HG02588 (cell line): ENCODE data around the gene FAM83F.

Source experiments
- ATAC-seq: cut with Tn5 transposase; IDR thresholded peaks from one replicate; pipeline ENCODE4 v1.9.1; 2021; ENCODE audit warnings: mild to moderate bottlenecking, moderate library complexity; ENCODE audit not compliant: unreplicated experiment

The FAM83F gene

DNA sequence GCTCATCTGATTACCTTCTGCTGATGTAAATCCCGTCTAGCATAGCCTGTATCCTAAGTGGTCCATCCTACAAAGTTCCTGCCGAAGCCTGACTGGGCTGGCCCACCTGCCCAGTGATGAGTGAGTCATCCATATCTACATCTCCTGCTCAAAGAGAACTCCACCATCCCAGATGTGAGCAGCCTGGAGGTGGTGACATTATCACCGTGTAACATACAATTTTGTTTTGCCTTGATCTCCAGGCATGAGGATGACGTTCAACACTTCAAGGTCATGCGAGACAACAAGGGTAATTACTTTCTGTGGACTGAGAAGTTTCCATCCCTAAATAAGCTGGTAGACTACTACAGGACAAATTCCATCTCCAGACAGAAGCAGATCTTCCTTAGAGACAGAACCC lies 29.0 kb upstream of the FAM83F start:
- ATAC-seq: no peak

DNA sequence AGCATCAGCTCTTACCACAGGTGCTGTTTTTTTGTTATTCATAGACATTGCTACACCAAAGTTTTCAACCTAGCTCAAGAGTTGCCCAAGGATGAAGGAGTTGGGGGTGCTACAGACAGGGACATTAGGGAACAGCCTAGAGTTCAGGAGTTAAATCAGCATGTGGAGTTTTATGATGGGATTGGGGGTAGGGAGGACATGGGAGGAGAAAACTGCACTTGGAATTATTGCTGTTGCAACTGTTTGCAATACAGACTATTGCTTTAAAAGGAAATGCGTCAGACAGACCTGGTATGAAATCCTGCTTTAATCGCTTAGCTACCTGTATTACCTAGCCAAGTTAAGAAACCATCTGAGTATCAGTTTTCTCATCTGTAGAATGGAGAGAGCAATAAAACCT lies 28.3 kb upstream of the FAM83F start:
- ATAC-seq: no peak

DNA sequence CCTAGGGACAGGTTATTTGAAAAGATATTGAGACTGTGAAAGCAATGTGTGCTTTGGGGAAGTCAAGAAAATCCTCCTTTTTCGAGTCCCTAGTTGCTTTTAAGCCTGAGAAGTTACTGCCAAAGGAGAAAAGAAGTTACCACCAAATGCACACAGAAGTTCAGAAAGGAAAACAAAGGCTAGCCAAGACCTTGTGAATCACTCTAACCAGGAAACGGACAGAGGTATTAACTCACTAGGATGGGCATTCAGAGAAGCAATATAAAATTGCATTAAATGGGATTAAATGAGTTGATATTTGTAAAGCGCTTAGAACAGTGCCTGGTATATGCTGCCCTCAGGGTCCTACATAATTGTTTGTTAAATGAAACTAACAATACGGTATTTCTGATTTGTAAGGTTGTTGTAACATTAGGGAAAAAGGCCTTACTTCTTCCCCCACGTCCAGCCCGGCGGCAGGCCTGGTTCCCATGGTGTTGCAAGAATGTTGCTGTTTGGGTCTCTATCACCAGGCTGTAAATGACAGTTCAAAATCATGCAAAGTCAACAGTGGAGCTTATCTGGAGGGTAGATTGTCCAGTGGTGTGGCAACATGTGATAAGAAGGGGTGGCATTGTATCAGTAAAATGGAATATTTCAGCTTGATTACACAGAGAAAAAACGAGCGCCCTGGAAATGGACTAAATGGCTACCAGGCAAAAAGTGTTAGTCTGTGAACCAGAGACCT lies 27.5 kb upstream of the FAM83F start:
- no peak for ATAC-seq

DNA sequence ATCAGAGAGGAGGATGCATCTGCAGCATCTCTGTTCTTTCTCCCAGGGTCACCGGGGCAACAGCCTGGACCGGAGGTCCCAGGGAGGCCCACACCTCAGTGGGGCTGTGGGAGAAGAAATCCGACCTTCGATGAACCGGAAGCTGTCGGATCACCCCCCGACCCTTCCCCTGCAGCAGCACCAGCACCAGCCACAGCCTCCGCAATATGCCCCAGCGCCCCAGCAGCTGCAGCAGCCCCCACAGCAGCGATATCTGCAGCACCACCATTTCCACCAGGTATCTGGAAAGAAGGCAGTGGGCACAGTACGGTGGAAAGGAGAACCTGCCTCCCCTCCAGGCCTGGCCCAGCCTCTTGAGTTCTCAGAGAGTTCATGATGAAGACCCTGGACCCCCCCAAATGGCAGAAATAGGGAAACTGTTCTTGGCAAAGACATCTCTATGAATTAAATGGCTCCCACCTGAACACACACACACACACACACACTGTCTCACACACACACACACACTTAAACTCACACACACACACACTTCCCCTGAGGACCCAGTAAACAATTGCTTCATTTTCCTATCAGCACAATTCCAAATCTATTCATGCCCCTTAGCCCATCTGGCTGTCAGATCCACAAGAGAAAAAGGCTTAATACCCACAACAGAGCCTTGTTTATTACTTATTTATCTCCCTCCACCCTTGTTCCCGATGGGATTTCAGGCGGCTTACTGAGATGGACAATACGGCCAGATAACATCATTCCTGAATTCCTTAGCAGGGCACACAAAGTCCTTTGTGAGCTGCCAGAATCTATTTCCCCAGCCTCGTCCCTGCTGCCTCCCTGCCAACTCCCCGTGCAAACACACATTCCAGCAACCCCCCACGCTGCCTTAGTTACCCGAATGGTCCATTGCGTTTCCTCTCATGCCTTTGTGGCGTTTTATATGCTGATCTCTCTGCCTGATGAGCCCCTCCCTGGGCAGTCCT lies 26.5 kb upstream of the FAM83F start:
- no peak for ATAC-seq

- no peak for ATAC-seq
These were observed 24.0 kb upstream of the FAM83F start for GRCh38 chr22:39970742-39971141.

DNA sequence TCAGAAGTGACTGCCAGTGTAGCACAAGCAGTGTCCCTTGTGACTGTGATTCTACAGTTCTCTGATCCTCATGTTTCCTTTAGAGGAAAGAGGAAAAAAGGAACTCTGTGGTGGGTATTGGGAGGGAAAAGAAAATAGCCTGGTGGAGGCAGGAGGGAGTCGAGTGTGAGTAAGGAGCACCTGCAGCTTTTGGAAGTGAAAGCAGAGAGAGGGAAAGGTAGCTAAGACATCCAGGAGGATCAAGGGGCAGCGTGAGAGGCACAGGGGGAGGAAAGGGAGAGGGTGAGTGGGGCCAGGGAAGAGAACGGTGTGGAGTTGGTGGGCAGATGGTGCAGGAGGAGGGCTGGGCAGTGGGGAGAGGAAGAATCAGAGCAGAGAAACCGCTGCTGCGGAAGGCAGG lies 22.1 kb upstream of the FAM83F start:
- no peak for ATAC-seq

- no peak for ATAC-seq
These were observed 21.1 kb upstream of the FAM83F start for GRCh38 chr22:39973656-39974055.

- no peak for ATAC-seq
These were observed 20.7 kb upstream of the FAM83F start for GRCh38 chr22:39974065-39974464.

DNA sequence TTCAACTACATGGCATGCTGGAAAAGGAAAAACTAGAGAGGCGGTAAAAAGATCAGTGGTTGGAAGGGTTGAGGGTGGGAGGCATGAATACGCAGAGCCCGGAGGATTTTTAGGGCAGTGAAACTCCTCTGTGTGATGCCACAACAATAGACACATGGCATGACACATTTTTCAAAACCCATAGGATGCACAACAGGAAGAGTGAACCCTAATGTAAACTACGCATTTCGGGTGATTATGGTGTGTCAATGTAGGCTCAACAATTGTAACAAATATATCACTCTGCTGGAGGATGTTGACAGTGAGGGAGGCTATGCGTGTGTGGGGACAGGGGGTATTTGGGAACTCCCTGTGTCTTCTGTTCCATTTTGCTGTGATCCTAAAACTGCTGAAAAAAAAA lies 15.7 kb upstream of the FAM83F start:
- no peak for ATAC-seq

GRCh38 chr22:39979458-39979857 lies 15.3 kb upstream of the FAM83F start:
- no peak for ATAC-seq

GRCh38 chr22:39980596-39980995 lies 14.2 kb upstream of the FAM83F start:
- ATAC-seq: no peak

DNA sequence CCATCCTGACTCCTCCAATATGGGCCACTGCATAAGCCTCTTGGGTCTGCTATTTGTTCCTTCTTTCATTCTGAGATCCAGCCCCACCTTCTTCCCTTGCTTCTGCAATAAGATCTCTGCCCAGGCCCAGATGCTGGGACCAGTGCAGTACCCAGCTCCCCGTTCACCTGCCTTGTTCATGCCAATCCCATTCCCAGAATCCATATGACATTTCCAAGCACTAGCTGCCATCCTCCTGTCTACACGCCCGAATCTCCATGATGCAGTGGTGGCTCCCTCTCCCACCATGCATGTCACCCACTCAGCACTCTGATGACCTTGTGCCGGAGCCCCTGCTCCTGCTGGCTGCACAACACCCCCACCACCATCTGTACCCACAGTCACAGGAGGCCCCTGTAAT lies 11.4 kb upstream of the FAM83F start:
- ATAC-seq: no peak

DNA sequence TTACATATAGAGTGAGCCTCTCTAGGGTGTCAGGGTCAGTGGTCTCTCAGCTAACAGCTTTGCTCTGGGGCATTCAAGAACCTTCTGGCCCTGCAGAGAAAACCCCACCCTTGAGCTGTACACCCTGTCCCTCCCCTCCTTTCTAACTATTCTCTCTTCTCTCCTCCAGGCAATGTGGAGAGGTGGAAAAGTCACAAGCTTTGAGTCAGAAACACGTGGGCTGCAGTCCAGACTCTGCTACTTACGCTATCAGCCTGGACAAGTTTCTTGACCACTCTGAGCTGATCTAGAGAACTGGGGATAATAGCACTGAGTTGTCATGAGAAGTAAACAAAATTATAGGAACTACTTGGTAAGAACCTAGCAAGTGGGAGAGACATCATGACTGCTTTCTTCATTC lies 10.7 kb upstream of the FAM83F start:
- ATAC-seq: no peak

- ATAC-seq: no peak
These were observed 10.0 kb upstream of the FAM83F start for GRCh38 chr22:39984746-39985145.

DNA sequence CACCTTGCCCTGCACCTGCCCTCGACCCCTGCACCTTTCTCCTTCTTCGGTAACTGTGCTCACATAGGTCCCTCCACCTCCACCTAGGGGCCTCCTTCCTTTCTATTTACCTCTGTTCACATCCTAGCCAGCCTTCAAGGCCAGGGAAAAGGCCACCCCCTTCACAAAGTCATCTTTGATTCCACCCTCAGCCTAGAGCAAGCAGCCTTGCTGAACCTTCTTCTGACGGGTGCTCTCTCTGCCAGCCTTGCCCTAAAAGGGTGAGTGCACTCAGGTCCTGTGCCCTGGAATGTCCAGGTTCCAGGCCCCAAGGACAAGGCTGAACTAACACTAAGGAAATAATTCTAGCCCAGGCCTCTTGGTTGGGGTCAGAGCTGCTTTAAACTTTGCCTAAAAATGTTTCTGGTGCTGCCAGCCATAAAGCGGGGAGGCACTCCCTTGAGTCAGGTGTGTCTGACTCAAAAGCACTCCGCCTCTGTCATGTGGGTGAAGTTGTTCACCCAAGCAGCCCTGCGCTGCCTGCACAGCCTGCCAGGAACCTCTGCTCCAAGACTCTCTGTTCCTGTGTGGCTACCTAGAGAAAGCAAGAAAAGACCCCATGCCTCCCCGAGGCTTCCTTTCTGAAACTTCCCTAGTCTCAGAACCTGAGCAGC lies 9.2 kb upstream of the FAM83F start:
- ATAC-seq: no peak

DNA sequence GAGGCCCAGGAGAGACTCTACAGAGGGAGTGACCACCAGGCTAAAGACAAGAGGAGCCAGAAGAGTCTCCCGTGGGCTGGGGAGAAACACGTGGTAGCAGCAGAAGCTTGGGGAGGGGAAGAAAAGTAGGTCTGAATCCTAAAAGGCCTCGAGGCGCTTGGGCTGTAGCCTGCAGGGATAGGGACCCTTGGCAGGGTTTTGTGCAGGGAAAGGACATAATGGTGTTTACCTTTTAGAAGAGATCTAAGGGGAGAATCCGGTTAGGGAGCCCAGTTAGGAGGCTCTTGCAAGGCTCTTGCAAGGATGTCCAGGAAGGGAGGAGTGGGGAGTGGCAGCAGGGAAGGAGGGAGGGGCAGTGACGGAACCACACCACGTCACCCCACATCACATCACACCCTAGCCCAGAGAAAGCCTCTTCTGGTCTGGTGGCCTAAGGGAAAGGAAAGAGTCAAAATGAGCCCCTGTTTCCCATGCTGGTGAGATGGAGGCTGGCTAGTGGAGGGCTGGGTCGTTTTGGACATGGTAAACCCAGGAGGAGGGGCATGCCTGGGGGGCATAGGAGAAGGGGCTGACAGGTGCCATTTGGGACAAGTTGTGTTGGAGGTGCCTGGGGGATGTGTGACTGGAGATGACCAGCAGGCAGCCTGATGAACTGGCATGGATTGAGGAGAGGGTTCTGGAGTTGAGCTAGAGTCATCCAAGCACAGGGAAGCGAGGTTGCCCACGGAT lies 6.2 kb upstream of the FAM83F start:
- ATAC-seq: no peak

GRCh38 chr22:39989633-39990032 lies 5.1 kb upstream of the FAM83F start:
- ATAC-seq: no peak

DNA sequence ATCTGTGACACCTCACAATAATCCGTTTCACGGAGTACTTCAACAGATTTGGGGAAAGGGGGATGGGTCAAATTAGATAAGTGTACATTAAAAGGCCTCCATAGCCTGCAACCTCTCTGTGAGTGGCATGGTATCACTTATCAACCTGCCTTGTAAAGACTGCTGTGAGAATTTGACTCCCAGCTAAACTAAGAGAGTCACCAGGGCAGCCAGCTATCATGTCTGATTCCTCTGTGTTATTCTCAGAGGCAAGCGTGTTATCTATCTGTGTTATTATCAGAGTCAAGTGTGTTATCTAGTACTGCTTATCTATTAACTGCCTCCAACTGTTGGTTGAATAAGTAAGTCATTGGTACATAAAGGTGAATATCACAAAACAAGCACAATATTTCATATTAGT lies 4.1 kb upstream of the FAM83F start:
- ATAC-seq: no peak

DNA sequence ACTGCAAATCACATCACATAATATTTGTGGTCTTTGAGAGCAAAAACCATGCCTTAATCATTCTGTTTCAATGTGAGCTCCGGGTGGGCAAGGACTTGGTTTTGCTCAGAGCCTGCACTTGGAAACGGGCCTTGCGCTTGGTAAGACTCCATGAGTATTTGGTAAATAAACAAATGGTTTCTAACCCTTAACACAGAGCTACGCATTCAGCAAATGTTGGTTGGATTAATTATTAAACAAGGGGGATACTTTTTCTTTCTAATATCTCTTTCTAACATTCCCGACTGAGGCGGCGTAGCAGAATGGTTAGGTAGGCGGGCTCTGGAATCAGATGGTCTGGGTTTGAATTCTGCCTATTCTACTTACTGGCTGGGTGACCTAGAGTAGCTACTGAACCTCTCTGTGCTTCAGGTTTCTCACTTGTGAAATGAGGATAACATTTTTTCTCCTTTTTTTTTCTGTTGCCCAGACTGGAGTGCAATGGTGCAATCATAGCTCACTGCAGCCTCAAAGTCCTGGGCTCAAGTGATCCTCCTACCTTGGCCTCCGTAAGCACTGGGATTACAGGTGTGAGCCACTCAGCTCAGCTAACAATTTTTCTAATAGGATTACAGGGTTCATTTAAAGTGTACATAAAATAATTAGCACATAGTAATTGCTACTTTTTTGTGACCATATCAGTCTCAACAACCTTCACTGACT lies 3.4 kb upstream of the FAM83F start:
- ATAC-seq: no peak

GRCh38 chr22:39992088-39992826 lies 2.5 kb upstream of the FAM83F start:
- no peak for ATAC-seq
